ENCODE data around the gene GNAO1.

Gene GNAO1

DNA sequence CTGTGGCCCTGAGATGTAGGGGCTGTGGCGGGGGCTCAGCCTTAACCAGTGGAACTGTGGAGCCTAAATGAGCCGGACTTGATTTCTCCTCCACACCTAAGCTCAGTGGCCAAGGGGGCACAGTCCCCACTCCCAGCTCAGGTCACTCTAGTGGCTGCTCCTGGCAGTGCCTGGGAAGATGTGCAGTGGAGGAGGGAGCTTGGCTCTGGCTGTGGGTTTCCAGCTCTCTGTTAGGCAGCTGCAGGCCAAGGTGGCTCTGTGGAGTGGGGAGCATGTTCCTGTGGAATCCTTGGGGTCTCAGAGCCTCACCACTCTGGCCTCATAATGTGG is 157.8 kb downstream of the GNAO1 start:
- DNase-seq (ENCODE audit: low read depth, low spot score): no peak

DNA sequence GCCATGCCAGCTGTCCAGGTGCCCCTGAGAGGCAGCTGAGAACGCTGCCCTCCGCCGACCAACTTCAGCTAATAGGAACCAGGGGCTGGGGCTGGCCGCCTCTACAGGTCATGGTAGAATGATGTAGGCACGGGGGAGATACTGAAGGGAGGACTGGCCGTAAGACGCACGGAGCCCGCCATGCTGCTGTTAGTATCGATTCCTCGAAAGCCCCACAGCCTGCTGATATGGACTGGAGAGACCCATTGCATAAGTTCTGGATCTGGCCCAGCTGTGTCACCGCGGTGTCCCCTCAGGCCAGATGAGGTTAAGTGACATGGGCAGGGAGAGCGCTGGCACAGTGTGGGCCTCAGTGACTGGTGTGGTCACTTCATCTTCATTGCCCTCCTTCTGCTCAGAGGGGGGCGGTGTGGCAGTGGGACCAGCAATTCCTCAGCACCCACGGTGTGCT is 158.4 kb downstream of the GNAO1 start:
- no peak for DNase-seq (ENCODE audit: low read depth, low spot score)

DNA sequence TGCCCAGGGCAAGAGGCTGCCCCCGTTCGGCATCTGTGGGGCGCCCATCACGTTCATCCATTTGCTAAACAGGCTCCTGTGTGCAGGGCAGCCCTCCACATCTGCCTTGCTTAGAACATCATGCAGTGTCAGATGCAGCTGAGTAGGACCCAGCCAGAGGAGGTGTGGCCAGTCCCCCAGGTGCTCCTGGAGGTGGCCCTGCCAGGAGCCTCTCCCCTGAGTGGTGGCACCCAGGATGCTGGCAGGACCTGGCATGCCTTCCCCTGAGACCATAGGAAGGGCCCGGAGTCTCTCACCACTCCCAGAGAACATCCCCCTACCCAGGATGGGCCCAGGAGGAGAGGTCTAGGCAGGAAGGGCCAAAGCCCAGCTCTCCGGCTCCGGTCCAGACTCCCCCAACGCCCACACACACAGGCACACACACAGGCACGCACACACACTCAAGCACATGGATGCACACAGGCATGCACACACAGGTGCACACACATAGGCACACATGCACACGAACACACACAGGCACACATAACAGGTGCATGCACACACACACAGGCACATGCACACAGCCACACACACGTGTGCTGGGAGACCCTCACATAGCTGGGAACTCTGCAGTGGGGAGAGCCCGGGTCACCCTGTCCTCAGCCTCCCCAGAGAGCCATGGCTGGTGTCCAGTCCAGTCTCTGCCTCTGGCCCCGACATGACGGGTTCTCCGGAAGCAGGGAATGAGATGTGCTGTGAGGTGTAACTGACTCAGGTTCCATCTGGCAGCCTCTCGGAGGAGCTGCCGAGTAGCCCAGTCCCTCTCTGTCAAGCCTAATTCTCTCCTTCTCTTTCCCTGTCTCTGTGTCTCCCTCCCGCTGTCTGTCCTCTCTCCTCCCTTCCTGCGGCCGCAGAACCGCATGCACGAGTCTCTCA is 159.5 kb downstream of the GNAO1 start:
- no peak for DNase-seq (ENCODE audit: low read depth, low spot score)

DNA sequence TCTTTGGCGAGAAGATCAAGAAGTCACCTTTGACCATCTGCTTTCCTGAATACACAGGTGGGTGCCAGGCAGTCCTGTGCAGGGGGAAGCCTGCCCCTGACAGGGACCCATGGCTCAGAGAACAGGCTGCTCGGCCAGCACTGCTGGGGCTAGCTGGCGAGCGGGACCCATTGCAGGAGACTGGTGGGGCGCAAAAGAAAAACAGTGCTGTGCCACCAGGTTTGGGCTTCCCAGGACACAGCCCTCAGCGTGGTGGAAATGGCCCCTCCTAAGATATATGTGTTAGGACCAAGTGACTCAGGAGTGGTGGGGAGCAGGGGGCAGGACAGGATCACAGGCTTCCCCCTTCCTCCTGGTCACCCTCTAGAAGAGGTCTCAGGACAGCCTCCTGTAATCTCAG is 160.2 kb downstream of the GNAO1 start:
- no peak for DNase-seq (ENCODE audit: low read depth, low spot score)

DNA sequence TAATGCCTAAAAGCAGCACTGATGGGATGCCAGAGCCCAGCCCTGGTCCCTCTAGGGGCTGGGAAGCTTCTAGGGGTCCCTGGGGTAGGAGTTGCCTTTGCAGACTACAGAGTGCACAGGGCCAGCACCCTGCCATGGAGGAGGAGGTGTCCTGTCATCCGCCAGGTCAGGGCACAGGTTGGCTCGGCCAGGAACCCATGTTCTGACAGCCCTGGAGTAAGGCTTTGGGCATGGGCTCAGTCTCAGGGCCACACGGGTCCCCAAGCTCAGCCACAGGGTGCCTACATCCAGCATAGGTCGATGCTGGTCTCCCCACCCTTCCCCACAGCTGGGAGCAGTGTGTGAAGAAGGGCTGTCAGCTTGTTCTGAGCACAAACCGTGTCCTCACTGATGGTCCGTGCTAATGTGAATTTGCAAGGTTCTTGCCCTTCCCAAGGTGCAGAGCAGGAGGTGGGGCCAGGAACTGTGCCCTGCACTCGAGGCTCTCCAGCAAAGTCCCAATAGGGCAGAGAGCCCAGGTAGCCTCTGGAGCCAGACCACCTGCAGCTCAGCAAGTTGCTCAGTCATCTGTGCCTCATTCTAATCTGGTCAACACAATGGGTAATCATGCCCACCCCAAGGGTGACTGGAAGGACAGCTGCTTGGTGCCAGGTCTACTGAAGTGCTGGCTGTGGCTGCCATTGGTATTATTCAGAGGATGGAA is 161.2 kb downstream of the GNAO1 start:
- DNase-seq (ENCODE audit: low read depth, low spot score): no peak

DNA sequence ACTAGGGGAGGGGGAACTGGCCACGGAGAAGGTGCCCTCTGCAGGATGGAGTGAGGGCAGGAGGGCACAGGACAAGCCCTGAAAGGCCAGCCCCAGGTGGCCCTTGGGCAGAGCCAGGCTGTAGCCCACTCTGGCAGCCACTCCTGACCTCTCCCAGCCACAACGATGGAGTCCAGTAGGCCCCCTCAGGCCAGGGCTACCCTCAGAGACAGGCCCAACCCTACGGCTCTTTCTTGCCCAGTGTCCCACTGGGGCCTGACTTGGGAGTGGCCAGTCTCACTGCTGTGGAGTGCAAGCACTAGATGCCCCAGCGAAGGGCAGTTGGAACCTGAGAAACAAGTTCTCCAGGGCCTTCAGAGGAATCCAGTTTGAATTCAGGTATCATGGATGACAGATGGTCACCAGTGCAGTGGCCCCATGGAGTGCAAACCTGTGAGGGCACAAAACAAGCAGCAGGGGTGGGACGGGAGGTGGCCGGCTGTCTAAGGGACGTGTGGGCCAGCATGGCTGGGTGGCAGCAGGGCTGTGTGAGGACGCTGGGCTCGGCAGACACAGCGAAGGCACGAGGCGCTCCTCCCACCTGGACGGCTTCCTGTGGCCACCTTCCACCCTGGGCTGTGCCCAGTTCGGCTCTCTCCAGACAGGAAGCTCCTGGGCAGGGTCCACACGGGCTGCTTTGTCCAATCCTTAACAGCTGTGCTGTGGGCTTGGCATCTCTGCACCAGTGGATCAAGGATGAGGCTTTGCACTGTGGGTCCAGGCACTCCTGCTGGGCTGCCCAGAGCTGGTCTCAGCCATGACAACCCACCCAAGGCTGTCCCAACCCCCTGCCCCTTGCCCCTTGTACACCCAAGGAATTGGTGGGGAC is 162.0 kb downstream of the GNAO1 start:
- no peak for DNase-seq (ENCODE audit: low read depth, low spot score)

DNA sequence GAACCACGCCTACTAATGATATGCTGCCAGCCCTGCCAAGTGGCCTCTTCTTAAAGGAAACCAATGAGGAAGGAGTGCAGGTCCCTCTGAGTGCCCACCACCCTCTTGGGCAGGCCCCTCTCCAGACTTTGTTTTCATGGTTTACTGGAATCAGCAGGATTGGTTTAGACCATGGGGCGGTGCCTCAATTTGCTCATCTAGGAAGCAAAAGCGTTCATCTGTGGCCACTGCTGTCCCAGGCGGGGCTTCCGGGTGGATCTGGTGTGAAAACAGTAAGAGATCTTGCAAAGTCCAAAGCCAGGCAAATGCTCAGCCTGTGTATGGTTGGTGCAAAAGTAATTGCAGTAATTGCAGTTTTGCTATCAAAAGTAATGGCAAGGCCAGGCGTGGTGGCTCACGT is 162.7 kb downstream of the GNAO1 start:
- DNase-seq (ENCODE audit: low read depth, low spot score): no peak

DNA sequence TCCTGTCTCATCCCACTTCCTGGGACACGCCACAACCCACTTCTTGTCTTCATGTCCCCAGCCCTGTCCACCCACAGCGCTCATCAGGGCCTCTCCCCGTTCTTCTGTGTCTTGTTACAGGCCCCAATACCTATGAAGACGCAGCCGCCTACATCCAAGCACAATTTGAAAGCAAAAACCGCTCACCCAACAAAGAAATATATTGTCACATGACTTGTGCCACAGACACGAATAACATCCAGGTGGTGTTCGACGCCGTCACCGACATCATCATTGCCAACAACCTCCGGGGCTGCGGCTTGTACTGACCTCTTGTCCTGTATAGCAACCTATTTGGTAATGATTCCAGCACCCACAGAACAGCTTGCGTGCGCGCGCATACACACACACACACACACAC is 163.5 kb downstream of the GNAO1 start:
- no peak for DNase-seq (ENCODE audit: low read depth, low spot score)

DNA sequence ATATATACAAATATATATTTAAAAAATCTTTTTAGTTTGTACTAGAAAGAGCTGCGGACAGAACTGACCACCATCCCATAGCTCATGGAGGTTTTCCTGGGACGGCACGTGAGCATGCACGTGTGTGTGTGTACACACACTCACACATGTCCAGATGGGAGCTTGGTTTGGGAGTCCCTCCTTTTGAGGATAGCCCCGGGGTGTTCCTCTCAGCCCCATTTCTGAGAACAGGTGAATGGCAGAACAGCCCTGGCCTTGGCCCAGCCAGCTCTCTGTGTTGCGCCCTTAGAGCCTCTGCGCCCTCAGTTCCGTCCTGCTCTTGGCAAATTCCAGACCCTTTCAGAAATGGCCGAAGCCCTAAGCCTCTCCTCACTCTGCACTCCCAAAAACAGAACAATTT is 163.9 kb downstream of the GNAO1 start:
- DNase-seq (ENCODE audit: low read depth, low spot score): no peak

DNA sequence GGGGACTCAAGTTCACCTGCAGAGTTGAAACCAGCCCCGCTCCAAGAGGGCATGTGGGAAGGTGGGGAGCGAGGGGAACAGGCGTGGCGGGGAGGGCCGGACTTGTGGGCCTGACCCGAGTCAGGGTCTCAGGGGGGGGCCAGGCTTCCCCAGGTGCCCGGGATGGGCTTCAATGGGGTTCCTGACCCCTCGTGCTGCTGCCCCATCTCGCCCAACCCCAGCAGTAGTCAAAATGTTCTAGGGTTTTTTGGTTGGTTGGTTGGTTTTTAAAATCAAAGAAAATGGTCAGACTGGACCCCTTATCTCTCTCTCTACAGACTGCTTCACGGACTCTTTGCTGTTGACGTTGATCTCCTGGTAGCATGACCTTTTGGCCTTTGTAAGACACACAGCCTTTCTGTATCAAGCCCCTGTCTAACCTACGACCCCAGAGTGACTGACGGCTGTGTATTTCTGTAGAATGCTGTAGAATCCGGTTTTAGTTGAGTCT is 164.5 kb downstream of the GNAO1 start:
- no peak for DNase-seq (ENCODE audit: low read depth, low spot score)

DNA sequence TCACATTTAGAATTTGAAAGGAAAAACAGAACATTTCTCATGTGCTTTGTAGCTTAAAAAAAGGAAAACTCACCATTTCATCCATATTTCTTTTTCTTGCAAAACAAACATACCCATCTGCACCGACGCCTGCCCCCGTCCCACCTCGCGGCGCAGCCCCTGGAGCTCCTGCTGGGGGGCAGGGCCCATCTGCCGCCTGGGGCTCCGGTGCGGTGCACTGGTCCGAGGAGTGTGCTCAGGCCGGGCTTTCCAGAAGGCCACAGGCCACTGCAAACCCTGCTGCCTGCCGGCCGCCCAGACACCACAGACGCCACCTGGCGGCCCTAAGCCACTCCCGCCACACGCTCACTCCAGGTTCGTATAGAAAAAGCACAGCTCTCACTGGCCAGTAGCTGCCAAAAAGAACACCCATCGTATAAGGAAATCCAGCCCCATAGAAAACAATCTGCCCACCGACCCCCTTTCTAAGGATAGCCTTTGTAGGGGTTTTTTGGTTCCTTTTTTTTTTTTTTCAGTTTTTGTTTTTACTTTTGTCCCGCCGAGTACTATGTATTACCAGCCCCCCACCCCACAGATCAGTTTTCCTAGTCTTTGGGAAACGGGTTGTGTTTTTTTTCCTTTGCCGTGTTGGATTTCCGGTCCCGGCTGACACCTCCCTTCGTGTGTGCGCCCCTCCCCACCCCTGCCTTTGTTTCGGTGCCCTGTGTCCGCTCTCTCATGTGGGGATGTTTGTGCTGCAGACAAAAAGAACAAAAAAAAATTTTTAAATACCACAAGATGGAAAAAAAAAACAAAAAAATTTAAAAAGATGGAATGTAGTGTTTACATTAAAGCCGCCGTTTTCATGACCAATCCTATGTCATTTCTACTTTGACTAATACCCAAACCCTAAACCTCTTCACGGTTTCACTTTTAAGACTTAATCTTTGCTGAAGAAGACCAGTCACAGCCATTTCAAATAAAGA is 165.3 kb downstream of the GNAO1 start:
- DNase-seq (ENCODE audit: low read depth, low spot score): peak; percentile 97

DNA sequence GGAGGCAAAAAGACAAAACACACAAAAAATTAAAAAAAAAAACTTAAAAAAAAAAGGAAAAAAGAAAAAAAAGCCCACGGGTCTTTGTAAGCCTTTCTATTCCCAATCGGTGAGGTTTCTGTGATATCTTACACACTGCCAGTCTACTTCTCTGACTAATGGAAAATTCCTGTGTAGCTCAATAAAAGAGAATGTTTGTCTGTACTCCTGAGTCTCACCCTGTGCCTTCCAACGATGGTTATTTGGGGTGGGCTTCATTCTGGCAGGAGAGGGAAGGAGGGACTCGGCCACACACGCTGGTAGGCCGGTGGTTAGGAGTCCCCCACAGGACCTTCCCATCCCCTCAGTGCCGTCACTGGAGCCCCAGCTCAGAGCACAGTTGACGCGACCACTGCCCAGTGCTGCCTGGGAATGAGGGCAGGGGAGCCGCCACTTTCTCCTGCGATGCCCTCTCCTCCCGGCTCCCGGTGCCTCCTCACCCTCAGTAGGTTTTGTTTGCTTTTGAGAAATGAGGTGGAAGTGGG is 166.0 kb downstream of the GNAO1 start:
- no peak for DNase-seq (ENCODE audit: low read depth, low spot score)

DNA sequence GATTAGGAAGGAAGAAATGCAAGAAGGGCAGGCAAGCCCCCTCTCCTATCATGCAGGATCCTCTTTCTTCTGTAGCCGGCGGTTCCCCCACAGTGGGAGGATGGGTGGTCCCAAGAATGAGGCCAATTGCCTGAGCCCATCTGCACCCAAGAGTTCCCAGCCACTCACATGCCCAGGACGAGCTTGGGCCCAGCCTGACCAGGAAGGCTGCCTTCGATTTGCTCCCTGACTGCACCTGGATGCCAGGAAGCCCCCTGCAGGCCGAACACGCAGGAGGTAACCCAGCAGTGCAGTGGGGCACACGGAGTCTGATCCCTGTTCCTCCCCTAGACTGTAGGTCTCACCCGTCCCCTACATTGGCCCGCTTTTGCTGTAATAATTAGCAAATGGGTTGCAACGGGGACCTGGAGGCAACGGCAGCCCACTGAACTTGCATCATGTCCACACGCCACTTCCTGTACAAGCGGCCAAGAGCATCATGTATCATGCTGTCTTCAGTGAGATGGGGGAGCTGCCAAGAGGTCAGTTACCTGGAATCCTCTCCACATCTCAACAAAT is 166.6 kb downstream of the GNAO1 start:
- DNase-seq (ENCODE audit: low read depth, low spot score): no peak

DNA sequence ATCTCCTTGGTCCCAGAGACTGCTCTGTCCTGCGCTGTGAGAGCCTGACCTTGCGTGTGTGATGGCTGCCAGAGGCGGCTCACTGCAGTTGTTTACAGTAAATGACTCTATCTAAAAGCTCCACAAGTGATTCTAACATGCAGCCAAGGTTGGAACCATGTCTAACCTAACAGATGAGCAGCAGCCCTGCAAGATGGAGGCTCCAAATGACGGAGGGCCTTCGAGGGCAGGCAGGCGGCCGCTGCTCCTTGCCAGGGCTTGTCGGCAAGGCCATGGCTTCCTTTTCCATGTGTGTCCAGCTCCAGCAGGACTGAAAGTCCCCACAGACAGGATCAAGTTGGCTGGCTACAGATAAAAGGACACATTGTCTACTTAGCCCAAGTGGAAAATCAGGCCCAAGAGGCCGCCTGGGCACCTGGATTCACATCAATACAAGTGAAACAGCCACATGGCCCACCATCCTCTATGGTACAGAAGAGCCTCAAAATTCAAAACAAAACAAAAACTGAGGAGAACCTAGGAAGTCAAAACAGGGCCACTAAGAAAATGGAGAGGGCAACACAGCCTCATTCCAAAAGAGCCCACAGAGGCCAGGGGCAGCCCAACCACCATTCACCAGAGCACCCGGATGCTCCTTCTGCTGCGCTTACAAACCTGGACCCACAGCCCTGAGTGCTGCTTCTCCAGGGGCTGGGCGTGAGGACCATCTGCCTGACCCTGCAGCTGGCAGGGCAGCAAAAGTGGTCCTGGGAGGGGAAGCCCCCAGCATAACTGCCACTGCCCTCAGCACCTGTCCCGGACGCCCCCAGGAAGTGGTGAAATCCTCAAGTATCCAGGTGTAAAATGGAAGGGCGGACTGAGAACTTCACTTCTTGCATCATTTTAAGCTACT is 169.1 kb downstream of the GNAO1 start:
- no peak for DNase-seq (ENCODE audit: low read depth, low spot score)

DNA sequence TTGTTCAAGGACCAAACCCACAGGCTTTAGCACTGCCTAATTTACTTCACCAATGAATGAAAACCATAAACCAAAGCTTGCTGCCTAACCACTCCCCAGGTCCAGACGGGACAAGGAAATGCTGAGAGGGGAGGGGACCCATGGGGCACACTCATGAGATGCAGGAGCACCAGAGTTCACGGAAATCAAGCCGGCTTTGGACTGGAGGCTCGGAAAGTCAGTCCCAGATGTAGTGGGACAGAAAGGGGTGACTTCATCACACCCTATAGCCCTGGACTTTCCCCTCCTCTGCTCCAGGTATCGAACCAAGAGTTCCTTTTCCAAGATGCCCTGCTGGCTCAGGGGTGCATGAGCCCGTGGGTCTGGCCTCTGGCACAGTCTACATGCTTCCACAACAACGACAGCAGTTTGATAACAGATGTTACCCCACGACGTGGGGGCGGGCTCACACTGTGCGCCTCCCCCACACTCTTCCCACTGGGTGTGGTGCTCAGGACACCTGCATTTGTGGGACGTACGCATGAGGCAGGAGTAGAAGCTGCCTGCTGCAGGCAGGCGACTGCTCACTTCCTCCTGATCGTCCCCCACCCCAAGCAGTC is 170.9 kb downstream of the GNAO1 start:
- DNase-seq (ENCODE audit: low read depth, low spot score): no peak

DNA sequence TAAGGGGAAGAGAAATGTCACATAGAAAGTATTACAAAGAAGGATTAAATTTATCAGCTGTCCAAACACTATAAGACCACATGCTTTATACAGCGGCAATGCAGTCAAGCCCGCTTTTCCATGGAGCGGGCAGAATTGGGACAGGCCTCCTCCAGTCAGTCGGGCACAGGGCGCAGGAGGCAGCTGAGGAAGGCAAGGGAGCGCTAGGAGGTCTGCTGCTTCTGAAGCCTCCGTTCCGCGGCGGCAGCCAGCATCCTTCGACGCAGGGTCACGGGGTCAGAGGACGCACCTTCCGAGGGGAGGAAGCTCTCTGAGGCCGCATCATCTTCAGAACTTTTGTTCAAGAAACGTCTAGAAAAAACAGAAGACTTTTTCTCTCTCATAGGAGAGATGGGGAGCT is 171.4 kb downstream of the GNAO1 start:
- DNase-seq (ENCODE audit: low read depth, low spot score): no peak

DNA sequence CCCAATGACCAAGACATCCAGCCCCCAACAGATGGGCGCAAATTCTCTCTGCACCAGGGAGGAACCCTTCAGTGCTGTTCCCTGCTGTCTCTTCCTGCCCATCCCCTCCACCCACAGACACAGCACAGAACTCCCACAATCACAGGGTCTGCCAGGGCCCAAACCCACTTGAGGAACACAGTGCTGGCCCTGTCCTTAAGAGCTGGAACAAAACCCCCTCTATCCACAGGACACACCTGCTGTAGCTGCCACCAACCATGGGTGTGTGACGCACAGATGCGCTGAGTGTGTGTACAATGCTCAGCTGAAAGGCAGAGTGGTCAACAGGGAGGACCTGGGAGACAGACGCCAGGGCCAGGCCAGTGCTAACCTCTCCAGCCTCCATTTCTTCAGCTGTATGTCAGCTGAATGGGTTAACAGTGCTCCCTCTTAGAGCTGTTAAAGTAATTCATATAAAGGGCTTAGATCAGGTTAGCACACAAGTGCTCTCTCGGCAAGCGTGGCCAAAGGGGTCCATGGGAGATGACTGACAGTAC is 172.0 kb downstream of the GNAO1 start:
- no peak for DNase-seq (ENCODE audit: low read depth, low spot score)

DNA sequence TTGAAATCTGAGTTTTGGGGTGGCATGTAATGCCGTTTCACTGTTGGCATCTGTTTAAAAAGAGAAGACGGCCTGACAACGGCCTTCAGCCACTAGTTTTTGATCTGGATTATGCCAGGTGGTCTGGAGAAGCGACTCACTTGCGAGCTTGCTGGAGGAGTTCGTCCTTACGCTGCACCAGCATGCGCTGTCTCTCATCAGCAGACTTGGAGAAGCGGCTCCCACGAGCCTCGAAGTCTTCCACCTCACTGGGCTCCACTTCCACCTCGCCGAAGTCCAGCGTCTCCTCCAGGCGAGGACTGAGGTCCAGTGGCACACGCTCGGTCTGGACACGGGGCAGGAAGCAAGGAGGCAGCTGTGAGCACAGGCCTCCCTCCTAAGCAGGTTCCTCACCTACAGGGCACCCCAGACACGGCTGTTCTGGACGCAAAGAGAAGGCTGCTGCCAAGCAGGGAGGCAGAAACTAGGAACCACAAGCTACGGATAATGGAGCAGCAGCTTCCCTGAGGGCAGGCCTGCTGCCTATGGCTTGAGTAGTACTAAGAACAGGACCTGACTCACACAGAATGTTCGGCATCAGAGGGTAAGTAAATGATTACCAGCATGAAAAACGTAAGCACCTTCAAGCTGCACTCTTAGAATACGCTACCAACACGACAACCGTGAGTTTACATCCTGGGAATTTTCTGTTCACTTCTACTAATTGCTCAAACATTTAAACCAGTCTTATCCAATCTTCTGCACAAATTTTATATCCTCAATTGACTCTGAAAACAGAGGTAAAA is 172.7 kb downstream of the GNAO1 start:
- no peak for DNase-seq (ENCODE audit: low read depth, low spot score)
